ENCODE results near the gene TBC1D2B. TPM values are rescaled to one million over a fixed set of nuclear protein-coding genes. Genes with fewer than 3 reads are reported as not detected.

TBC1D2B gene
- total and polyA plus RNA-seq, 8 donors = 13.4 to 35.8 (median 22.6) TPM

GRCh38 chr15:77986891-77987764, 90.4 kb downstream of the TBC1D2B start:
- DNase-seq = peak in 3 of 6 donors; percentile 13 to 73 (median 37)
- no peak for ATAC-seq
- Histone ChIP-seq H3K27ac (no peak overlapping the region), H3K27me3 (no peaks in the 10 kb centered on the region), H3K9me3 (no peaks in the 10 kb centered on the region), H3K36me3 (no peaks in the 10 kb centered on the region), H3K4me3 (no peak overlapping the region), H3K4me1 (peaks cover under 1 to 16% (median 10%) of the 10 kb centered on the region in 3 donors)
- no peak for FAIRE-seq
- TF ChIP-seq CTCF (IDR thresholded peaks at IDR 0.05) = no peak
- intact Hi-C loops (cut with DNase I) = no loop called here
- WGBS, 2 donors = 68 to 74% methylated on average over 24 of the region's 24 CpGs

- intact Hi-C loops (cut with DNase I) = no loop called here
- 74 to 82% methylated on average over 16 to 18 of the region's 18 CpGs for WGBS, 2 donors
- ATAC-seq = no peak
- H3K27ac ChIP-seq = no peak overlapping the region
- DNase-seq = peak in 3 of 6 donors; percentile 8 to 61 (median 8)
- TF ChIP-seq CTCF (IDR thresholded peaks at IDR 0.05) = no peak
- H3K4me3 ChIP-seq = no peak overlapping the region
- FAIRE-seq = no peak
- H3K4me1 ChIP-seq = peaks cover 0 to 8% (median 4%) of the 10 kb centered on the region in 3 donors
- no peaks in the 10 kb centered on the region for H3K27me3 ChIP-seq
- no peaks in the 10 kb centered on the region for H3K36me3 ChIP-seq
- H3K9me3 ChIP-seq = no peaks in the 10 kb centered on the region
Measured at GRCh38 chr15:77985931-77986480, 91.5 kb downstream of the TBC1D2B start.

- no peak for FAIRE-seq
- intact Hi-C loops (cut with DNase I) = no loop called here
Measured at GRCh38 chr15:77985031-77985930, 92.2 kb downstream of the TBC1D2B start.

DNA sequence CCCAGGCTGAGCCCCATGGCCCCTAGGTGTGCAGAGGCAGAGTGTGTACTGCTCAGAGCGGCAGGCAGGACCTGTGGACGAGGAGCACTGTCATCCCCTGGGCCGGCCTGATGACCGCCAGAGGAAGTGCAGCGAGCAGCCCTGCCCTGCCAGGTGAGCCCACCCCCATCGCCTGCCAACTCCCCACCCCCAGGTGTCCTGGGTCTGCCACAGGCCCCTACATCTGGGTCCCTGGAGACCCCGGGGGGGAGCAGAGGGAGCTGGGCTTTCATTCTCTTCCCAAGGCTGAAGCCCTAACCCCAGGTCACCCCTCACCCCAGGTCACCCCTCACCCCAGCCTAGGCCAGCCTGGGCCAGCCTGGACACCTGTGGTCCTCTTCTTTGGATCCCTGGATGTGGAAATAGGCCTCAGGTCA, 93.1 kb downstream of the TBC1D2B start:
- H3K27ac ChIP-seq = no peak overlapping the region
- H3K4me1 ChIP-seq = no peaks in the 10 kb centered on the region
- TF ChIP-seq CTCF (IDR thresholded peaks at IDR 0.05) = no peak
- no peaks in the 10 kb centered on the region for H3K36me3 ChIP-seq
- FAIRE-seq = no peak
- intact Hi-C loops (cut with DNase I) = no loop called here
- H3K9me3 ChIP-seq = no peaks in the 10 kb centered on the region
- 97 to 100% methylated on average over 4 to 6 of the region's 7 CpGs for WGBS, 2 donors
- no peaks in the 10 kb centered on the region for H3K27me3 ChIP-seq
- ATAC-seq = no peak
- no peak overlapping the region for H3K4me3 ChIP-seq
- DNase-seq = peak in 2 of 6 donors; percentile 11 to 69

More at GRCh38 chr15:77985031-77985930, 92.2 kb downstream of the TBC1D2B start:
- H3K27me3 ChIP-seq = no peaks in the 10 kb centered on the region
- H3K27ac ChIP-seq = no peak overlapping the region
- H3K4me1 ChIP-seq = peaks cover 0 to 3% (median 0%) of the 10 kb centered on the region in 3 donors
- no peaks in the 10 kb centered on the region for H3K9me3 ChIP-seq
- TF ChIP-seq CTCF (IDR thresholded peaks at IDR 0.05) = no peak
- H3K4me3 ChIP-seq = no peak overlapping the region
- DNase-seq (peak in 2 of 6 donors; percentile 13 to 58), ATAC-seq (no peak)
- 91 to 96% methylated on average over 16 to 23 of the region's 23 CpGs for WGBS, 2 donors
- no peaks in the 10 kb centered on the region for H3K36me3 ChIP-seq
